ENCODE measurements around the gene NDUFV1.

NDUFV1 gene

DNA sequence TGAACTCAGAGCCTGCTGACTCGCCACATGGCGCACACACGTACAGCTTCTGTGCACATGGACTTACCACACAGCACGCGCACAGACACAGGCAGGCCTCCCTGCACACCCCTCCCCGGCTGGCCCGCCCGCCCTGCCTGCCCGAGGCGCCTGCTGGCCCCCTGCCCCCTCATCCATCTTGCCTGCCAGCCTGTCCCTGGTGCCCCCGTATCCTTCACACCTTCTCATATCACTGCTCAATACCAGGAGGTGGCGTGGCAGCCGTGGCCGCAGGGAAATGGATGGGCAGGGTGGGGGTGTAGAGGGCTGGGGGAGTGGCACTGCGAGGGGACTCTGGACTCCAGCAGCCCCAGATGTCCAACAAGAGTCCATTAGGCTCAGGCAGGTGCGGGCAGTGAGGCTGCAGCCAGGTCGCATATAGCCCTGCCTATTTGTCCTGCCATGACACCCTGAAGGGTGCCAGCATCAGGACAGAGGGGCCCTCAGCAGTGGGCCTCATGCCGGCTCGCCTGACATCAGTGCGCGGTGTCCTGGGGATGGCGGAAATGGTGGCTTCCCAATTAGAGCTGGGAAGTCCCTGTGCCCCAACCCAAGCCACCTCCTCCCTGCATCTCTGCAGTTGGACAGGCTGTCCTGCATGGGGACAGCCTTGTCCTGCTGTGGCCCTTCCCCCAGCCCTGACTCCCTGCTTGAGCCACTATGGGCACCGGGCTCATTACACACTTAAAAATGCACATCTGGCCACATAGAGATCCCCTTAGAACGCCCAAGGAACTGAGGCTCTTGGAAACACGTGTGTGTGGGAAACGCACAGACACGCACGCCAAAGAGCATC lies 34.8 kb downstream of the NDUFV1 start:
- TF ChIP-seq GATA2 (IDR thresholded peaks at IDR 0.05; ENCODE audit: low read depth, low read length), result no peak

GRCh38 chr11:67642173-67643120 lies 35.7 kb downstream of the NDUFV1 start:
- no peak for TF ChIP-seq GATA2 (IDR thresholded peaks at IDR 0.05; ENCODE audit: low read depth, low read length)

GRCh38 chr11:67644042-67644441 lies 37.3 kb downstream of the NDUFV1 start:
- no peak for TF ChIP-seq GATA2 (IDR thresholded peaks at IDR 0.05; ENCODE audit: low read depth, low read length)
- no peak for TF ChIP-seq GATA3 (IDR thresholded peaks at IDR 0.05; ENCODE audit: low read depth, low read length)

DNA sequence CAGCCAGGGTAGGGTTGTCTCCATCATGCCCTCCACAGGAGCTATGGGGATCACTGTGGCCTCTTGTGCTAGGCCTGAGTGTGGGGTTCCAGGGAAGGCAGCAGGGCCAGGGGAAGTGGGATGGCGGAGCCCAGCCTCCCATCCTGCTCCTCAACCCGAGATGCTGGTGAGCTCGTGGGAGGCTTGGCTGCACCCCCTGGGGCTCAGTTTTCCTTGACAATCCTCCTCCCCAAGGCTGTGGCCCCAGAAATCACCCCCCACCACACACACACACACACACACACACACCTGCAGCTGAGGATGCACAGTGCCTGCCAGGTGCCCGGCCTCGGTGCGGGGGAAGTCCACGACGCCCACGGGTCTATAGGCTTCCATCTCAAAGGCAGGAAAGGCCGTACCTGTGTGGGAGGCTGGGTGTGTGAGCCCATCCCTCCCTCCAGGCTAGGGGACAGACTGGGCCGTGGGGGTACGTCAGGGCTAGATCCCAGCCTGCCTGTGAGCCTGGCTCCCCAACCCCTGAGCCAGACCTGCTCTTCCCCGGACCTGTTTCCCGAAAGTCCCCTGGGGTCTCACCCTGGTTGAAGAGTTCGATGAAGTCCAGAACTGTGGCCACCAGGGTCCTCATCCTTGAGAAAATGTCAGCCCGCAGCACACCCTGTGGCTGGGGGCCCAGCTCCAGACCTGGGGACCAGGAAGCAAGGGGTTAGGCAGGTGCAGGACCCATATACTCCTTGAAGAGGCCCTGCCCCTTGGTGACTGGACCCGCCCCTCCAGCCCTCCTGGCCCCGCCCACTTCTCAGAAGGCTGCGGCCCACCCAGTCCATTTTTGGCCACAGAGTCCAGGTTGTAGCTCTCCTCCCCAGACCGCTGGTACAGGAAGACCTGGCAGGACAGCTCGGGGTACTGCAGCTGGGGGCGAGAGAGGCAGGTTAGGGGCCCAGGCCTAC lies 38.0 kb downstream of the NDUFV1 start:
- TF ChIP-seq GATA2 (IDR thresholded peaks at IDR 0.05; ENCODE audit: low read depth, low read length) (no peak), GATA3 (IDR thresholded peaks at IDR 0.05; ENCODE audit: low read depth, low read length) (no peak)

DNA sequence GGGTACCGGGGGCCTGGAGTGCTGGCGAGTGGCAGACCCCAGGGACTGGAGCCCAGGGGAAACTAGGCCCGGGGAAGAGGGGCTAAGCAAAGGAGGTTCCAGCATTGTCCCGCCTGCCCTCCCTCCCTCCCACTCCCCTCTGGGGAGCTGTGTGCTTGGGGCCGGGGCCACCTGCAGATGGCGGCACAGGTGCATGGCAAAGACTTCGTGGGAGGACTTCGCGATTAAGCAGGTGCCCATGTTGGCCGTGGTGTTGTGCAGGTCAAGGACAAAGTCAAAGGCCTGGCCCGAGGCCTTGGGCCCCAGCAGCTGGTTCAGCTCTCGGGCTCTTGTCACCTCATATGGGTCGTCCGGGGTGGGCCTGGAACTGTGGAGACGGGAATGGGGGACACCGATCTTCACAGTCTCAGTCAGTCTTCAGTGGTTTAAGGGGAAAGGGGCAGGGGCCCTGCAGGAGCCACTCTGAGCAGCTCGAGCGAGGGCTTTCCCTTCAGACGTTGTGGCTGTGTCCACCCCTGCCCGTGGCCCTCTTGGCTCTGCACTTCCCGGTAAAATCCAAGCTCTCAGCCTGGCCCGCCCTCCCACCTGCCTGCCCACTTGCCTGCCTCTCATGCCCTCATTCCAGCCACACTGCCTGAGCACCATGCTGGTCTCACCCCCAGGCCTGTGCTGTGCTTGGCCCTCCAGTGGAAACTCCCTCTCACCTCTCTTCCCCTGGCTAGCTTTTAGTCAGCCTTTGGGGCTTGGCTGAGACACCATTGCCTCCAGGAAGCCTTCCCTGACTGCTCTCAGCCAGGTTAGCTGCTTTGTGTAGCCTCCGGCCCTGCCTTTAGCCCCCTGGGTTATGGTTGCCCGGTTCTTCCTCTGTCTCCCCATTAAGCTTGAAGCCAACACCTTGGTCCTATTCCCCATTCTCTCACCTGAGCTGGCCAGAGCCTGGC lies 39.1 kb downstream of the NDUFV1 start:
- TF ChIP-seq GATA2 (IDR thresholded peaks at IDR 0.05; ENCODE audit: low read depth, low read length) (no peak), GATA3 (IDR thresholded peaks at IDR 0.05; ENCODE audit: low read depth, low read length) (no peak)

DNA sequence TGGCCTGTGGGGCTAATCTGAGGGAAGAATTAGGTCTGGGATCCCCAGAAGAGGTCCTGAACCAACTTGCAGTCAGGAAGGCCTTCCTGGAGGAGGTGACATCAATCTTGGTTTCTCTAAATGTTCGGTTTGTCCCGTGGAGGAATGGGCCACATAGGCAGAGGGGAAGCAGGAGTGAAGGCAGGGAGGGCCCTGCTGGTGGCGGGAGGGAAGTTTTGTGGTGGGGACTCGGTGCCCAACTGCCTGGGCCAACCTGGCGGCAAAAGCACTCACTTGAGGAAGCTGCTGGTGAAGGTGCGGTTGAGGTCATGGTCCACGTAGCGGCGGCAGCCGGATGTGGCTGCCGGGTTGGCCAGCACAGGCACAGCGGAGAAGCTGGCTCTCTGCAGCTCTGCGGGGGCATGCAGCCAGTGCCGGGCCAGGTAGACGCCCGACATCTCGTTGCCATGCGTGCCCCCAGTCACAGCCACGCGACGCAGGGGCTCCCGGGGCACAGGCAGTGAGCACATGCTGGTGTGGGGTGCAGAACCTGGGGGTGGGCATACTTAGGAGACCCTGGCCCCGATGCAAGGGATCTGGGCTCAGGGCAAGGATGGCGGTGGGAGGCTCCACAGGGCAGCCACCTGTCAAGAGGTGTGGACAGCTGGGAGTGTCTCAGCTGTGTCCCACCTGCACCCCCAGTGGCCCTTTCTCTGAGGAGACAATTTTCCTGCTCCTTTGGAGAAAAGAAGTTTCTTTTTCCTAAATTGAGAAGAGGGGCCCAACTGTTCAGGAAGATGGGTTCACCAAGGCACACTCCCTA lies 40.0 kb downstream of the NDUFV1 start:
- TF ChIP-seq GATA2 (IDR thresholded peaks at IDR 0.05; ENCODE audit: low read depth, low read length), result no peak
- no peak for TF ChIP-seq GATA3 (IDR thresholded peaks at IDR 0.05; ENCODE audit: low read depth, low read length)

- no peak for TF ChIP-seq GATA2 (IDR thresholded peaks at IDR 0.05; ENCODE audit: low read depth, low read length)
- TF ChIP-seq GATA3 (IDR thresholded peaks at IDR 0.05; ENCODE audit: low read depth, low read length), result no peak
Measured at GRCh38 chr11:67647471-67647870, 40.7 kb downstream of the NDUFV1 start.

DNA sequence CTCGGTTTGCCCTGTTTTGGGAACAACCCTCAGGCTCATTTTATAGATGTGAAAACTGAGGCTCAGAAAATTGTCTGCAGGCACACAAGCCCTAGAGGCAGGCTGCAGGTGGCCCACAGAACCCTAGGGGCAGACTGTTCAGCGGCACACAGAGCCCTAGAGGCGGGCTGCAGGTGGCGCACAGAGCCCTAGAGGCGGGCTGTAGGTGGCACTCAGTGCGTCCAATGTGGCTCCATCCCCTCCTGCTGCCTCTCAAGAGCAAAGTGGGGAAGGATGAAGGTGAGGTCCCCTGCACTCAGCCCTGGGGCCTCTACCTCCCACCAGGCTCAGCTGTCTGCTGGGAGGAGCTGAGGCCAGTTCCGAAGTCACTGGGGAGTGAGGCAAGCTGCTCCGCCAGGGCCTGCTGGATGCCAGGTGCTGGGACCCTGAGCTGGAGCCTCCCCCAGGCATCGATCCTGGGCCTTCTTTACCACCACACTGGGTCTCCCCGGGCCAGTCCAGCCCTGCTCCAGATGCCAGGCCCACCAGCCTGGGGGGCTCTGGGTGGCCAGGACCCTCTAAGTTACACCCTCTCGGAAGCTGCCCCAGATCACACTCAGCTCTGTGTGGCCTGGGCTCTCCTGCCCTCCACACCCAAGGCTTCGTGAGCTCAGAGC lies 41.5 kb downstream of the NDUFV1 start:
- no peak for TF ChIP-seq GATA3 (IDR thresholded peaks at IDR 0.05; ENCODE audit: low read depth, low read length)
- no peak for TF ChIP-seq GATA2 (IDR thresholded peaks at IDR 0.05; ENCODE audit: low read depth, low read length)

DNA sequence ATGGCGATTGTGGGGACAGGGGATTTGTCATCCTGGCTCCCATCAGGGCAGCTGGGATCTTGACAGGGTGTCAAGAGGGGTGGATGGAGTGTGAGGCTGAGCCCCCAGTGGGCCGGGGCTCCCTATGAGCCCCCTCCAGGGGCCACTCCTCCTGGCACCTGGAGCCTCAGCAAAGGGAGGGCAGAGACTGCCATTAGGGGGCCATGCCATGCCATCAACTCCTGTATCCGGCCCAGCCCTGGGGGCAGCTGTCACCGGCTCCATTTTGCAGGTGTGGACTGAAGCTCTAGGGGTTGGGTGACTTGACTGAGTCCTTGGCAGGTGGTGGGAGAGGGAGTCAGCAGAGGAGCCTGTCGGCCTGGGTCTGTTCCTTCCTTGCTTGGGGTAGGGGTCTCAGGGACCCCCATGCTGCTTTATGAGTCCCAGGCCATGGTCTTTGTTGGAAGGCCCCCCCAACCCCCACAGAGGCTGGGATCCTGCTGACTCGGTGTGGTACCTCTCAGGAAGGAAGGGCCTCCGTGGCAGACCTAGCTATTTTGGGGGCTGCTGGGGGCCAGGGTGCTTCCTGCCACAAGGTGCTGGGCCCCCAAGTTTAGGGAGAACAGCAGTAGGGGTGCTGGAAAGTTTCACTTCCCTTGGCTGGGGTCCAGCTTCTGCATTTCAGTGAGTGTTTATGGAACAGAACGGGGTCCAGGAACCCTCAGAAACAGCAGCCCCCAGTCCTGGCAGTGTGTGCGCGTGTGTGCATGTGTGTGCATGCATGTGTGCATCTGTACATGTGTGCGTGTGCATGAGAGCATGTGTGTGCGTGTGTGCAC lies 42.3 kb downstream of the NDUFV1 start:
- TF ChIP-seq GATA2 (IDR thresholded peaks at IDR 0.05; ENCODE audit: low read depth, low read length) (no peak), GATA3 (IDR thresholded peaks at IDR 0.05; ENCODE audit: low read depth, low read length) (no peak)

- TF ChIP-seq GATA2 (IDR thresholded peaks at IDR 0.05; ENCODE audit: low read depth, low read length) (no peak), GATA3 (IDR thresholded peaks at IDR 0.05; ENCODE audit: low read depth, low read length) (no peak)
Measured at GRCh38 chr11:67649634-67650510, 43.1 kb downstream of the NDUFV1 start.

Measured in SH-SY5Y (cell line).